Neutrophil (primary cell): ENCODE data around the gene RPL39L.

ENCODE experiments used
- H3K27ac ChIP-seq: fragments of 200-600 bp; sonication (generic); 2 replicates; pipeline ENCODE4 v1.5.1; 2016; ENCODE audit warnings: mild to moderate bottlenecking, moderate library complexity
- H3K27me3 ChIP-seq: fragments of 200-600 bp; sonication (generic); 2 replicates; pipeline ENCODE4 v1.6.0; 2016; ENCODE audit warnings: mild to moderate bottlenecking
- H3K36me3 ChIP-seq: fragments of 200-600 bp; sonication (generic); 2 replicates; pipeline ENCODE4 v1.5.1; 2017
- H3K4me1 ChIP-seq, 2 experiments: fragments of 200-600 bp in 1 of 2; sonication (generic) in 1 of 2; 1 replicate in 1 of 2; 2 replicates in 1 of 2; pipeline versions ENCODE4 v1.5.1 to v1.6.1; 2013 to 2016; ENCODE audit warnings: low read depth in 1 of 2, low read length in 1 of 2, mild to moderate bottlenecking in 1 of 2, moderate library complexity in 1 of 2; ENCODE audit not compliant: control insufficient read depth in 1 of 2, insufficient read depth in 1 of 2
- H3K4me3 ChIP-seq, 2 experiments: fragments of 200-600 bp in 1 of 2; sonication (generic) in 1 of 2; 1 replicate in 1 of 2; 2 replicates in 1 of 2; pipeline ENCODE4 v1.5.1; 2013 to 2016; ENCODE audit warnings: low read depth in 1 of 2, low read length in 1 of 2, mild to moderate bottlenecking in 1 of 2, moderate library complexity in 1 of 2
- H3K9me3 ChIP-seq: fragments of 200-600 bp; sonication (generic); 2 replicates; pipeline ENCODE4 v1.5.1; 2016
- CTCF ChIP-seq: fragments of 200-600 bp; sonication (generic); IDR thresholded peaks from 2 replicates; pipeline ENCODE4 v1.5.1; 2016; ENCODE audit warnings: antibody characterized with exemption

Gene RPL39L

GRCh38 chr3:187139126-187139894, at the start of gene RPL39L:
Gene RPL39L, minus strand, starts transcription at chr3:187139496. Its CDS starts 18,196 bp downstream, at chr3:187121300.
- Histone ChIP-seq H3K4me1 (peaks cover 0 to 14% of the 10 kb centered on the region in 2 experiments), H3K36me3 (no peaks in the 10 kb centered on the region), H3K9me3 (no peaks in the 10 kb centered on the region), H3K27ac (no peak within 1 kb of the TSS), H3K27me3 (peaks cover 14% of the 10 kb centered on the region), H3K4me3 (peak within 1 kb of the TSS; percentile 41 to 62)
- no peak for TF ChIP-seq CTCF

- Histone ChIP-seq H3K4me3 (no peak overlapping the region), H3K9me3 (no peaks in the 10 kb centered on the region), H3K27me3 (no peaks in the 10 kb centered on the region), H3K27ac (no peak overlapping the region), H3K4me1 (no peaks in the 10 kb centered on the region), H3K36me3 (no peaks in the 10 kb centered on the region)
- no peak for TF ChIP-seq CTCF
Measured at GRCh38 chr3:187188931-187189330, 49.6 kb upstream of the RPL39L start.

GRCh38 chr3:187186801-187187421, 47.6 kb upstream of the RPL39L start:
- H3K4me3 ChIP-seq = no peak overlapping the region

GRCh38 chr3:187186375-187186774, 47.1 kb upstream of the RPL39L start:
- no peak overlapping the region for H3K27ac ChIP-seq
- H3K27me3 ChIP-seq = no peaks in the 10 kb centered on the region
- no peak for TF ChIP-seq CTCF
- H3K4me3 ChIP-seq = no peak overlapping the region
- H3K36me3 ChIP-seq = no peaks in the 10 kb centered on the region
- no peaks in the 10 kb centered on the region for H3K4me1 ChIP-seq
- no peaks in the 10 kb centered on the region for H3K9me3 ChIP-seq

More at GRCh38 chr3:187186801-187187421, 47.6 kb upstream of the RPL39L start:
- Histone ChIP-seq H3K36me3 (no peaks in the 10 kb centered on the region), H3K9me3 (no peaks in the 10 kb centered on the region), H3K4me1 (no peaks in the 10 kb centered on the region), H3K27ac (no peak overlapping the region), H3K27me3 (no peaks in the 10 kb centered on the region)
- TF ChIP-seq CTCF = no peak

- Histone ChIP-seq H3K4me1 (no peaks in the 10 kb centered on the region), H3K27me3 (no peaks in the 10 kb centered on the region), H3K36me3 (no peaks in the 10 kb centered on the region), H3K27ac (no peak overlapping the region), H3K9me3 (no peaks in the 10 kb centered on the region), H3K4me3 (no peak overlapping the region)
- no peak for TF ChIP-seq CTCF
Measured at GRCh38 chr3:187185759-187186158, 46.5 kb upstream of the RPL39L start.
